Measurements from ENCODE around the gene LAMC1.
"Not testable (repeated sequence)": the region's sequence is repeated elsewhere in the genome, so short reads cannot be mapped to it uniquely, and the experiment has no call there.

The LAMC1 gene

GRCh38 chr1:183110326-183110880, 87.2 kb downstream of the LAMC1 start:
- DNase-seq = no peak

- no peak for DNase-seq
Observed at GRCh38 chr1:183114441-183114840, 91.2 kb downstream of the LAMC1 start.

- DNase-seq = no peak
Observed at GRCh38 chr1:183116416-183116815, 93.2 kb downstream of the LAMC1 start.

GRCh38 chr1:183121609-183122008, 98.4 kb downstream of the LAMC1 start:
- DNase-seq = no peak

GRCh38 chr1:183124259-183124658, 101.0 kb downstream of the LAMC1 start:
- no peak for DNase-seq

GRCh38 chr1:183125279-183125999, 102.2 kb downstream of the LAMC1 start:
- DNase-seq = no peak

- no peak for DNase-seq
Observed at GRCh38 chr1:183126000-183126366, 102.8 kb downstream of the LAMC1 start.

- no peak for DNase-seq
Observed at GRCh38 chr1:183126528-183126927, 103.3 kb downstream of the LAMC1 start.

GRCh38 chr1:183129921-183130690, 106.9 kb downstream of the LAMC1 start:
- no peak for DNase-seq

GRCh38 chr1:183131166-183131565, 107.9 kb downstream of the LAMC1 start:
- DNase-seq = no peak

GRCh38 chr1:183135336-183135735, 112.1 kb downstream of the LAMC1 start:
- DNase-seq = no peak

- DNase-seq = no peak
Observed at GRCh38 chr1:183137782-183138181, 114.6 kb downstream of the LAMC1 start.

GRCh38 chr1:183138301-183138700, 115.1 kb downstream of the LAMC1 start:
- DNase-seq = no peak

- no peak for DNase-seq
Observed at GRCh38 chr1:183139281-183139942, 116.2 kb downstream of the LAMC1 start.

- DNase-seq = no peak
Observed at GRCh38 chr1:183140633-183141032, 117.4 kb downstream of the LAMC1 start.

GRCh38 chr1:183142171-183142570, 119.0 kb downstream of the LAMC1 start:
- DNase-seq = no peak

- no peak for DNase-seq
Observed at GRCh38 chr1:183143576-183144315, 120.5 kb downstream of the LAMC1 start.

- no peak for DNase-seq
Observed at GRCh38 chr1:183144752-183145151, 121.5 kb downstream of the LAMC1 start.

- no peak for DNase-seq
Observed at GRCh38 chr1:183147735-183148134, 124.5 kb downstream of the LAMC1 start.

GRCh38 chr1:183148599-183148998, 125.4 kb downstream of the LAMC1 start:
- no peak for DNase-seq

GRCh38 chr1:183149273-183149672, 126.1 kb downstream of the LAMC1 start:
- no peak for DNase-seq

- not testable (repeated sequence) for DNase-seq
Observed at GRCh38 chr1:183150032-183150431, 126.8 kb downstream of the LAMC1 start.

- no peak for DNase-seq
Observed at GRCh38 chr1:183150445-183150844, 127.2 kb downstream of the LAMC1 start.
